WTC11 (cell line): Measurements from ENCODE around the gene ILKAP. TPM values are rescaled to one million over a fixed set of nuclear protein-coding genes. Genes with fewer than 3 reads are reported as not detected.

Experiments
- ATAC-seq: fragments of 200-7000 bp; cut with Tn5 transposase; 2 replicates; pipeline ENCODE4 v1.10.0; 2021; ENCODE audit warnings: mild to moderate bottlenecking, moderate library complexity
- CTCF ChIA-PET: fragments of 300-600 bp; sonication (Branson Sonifier 250); formaldehyde crosslinking; loops from one replicate; lab custom pipeline; 2021; ENCODE audit warnings: antibody characterized with exemption; lab: Charles Lee
- POLR2A ChIA-PET: fragments of 350-600 bp; sonication (Branson Sonifier 250); formaldehyde crosslinking; loops from one replicate; lab custom pipeline; 2021; ENCODE audit warnings: antibody characterized with exemption; lab: Charles Lee
- DNase-seq: peaks from one replicate; pipeline ENCODE4 v3.0.0; 2021; ENCODE audit warnings: low spot score
- H3K27ac Mint-ChIP-seq: 2 replicates; pipeline ENCODE4 v1.8.0; 2021; ENCODE audit warnings: mixed read lengths
- H3K27me3 Mint-ChIP-seq: 2 replicates; pipeline ENCODE4 v1.8.0; 2021; ENCODE audit warnings: low read depth, mild to moderate bottlenecking, moderate library complexity, mixed read lengths
- H3K36me3 Mint-ChIP-seq: 2 replicates; pipeline ENCODE4 v1.8.0; 2021; ENCODE audit warnings: mixed read lengths
- H3K4me1 Mint-ChIP-seq: 2 replicates; pipeline ENCODE4 v1.8.0; 2022; ENCODE audit warnings: mixed read lengths
- H3K4me3 Mint-ChIP-seq: 2 replicates; pipeline ENCODE4 v1.8.0; 2021; ENCODE audit warnings: mild to moderate bottlenecking, moderate library complexity, mixed read lengths
- H3K9me3 Mint-ChIP-seq: 2 replicates; pipeline ENCODE4 v1.8.0; 2021; ENCODE audit warnings: mixed read lengths
- ATF6 ChIP-seq: sonication (generic); formaldehyde crosslinking; IDR thresholded peaks from 2 replicates; pipeline ENCODE4 v1.8.1; 2023; ENCODE audit warnings: mild to moderate bottlenecking, missing genetic modification reagents
- CDX4 ChIP-seq: fragments of 250-450 bp; sonication (Bioruptor Pico); IDR thresholded peaks from 2 replicates; pipeline ENCODE4 v1.9.0; 2021; ENCODE audit warnings: moderate library complexity, mild to moderate bottlenecking, inconsistent platforms, borderline replicate concordance
- ETV6 ChIP-seq: sonication (generic); formaldehyde crosslinking; IDR thresholded peaks from 2 replicates; pipeline ENCODE4 v1.8.1; 2022; ENCODE audit warnings: mild to moderate bottlenecking, missing genetic modification reagents
- FOXP1 ChIP-seq: sonication (generic); formaldehyde crosslinking; IDR thresholded peaks from 2 replicates; pipeline ENCODE4 v1.8.0; 2022; ENCODE audit warnings: missing genetic modification reagents, mild to moderate bottlenecking, moderate library complexity, borderline replicate concordance
- GTF2I ChIP-seq: fragments of 250-450 bp; sonication (Bioruptor Pico); conservative IDR thresholded peaks from 2 replicates; pipeline ENCODE4 v1.4.0; 2021; ENCODE audit warnings: mild to moderate bottlenecking
- HMGXB4 ChIP-seq: sonication (generic); formaldehyde crosslinking; IDR thresholded peaks from 2 replicates; pipeline ENCODE4 v1.8.1; 2023; ENCODE audit warnings: mild to moderate bottlenecking, moderate library complexity, missing genetic modification reagents
- JUN ChIP-seq: sonication (generic); formaldehyde crosslinking; IDR thresholded peaks from 2 replicates; pipeline ENCODE4 v1.8.0; 2023; ENCODE audit warnings: mild to moderate bottlenecking, missing genetic modification reagents
- RELA ChIP-seq: sonication (generic); formaldehyde crosslinking; IDR thresholded peaks from 2 replicates; pipeline ENCODE4 v1.8.1; 2022; ENCODE audit warnings: missing genetic modification reagents, mild to moderate bottlenecking, borderline replicate concordance
- SMAD3 ChIP-seq: sonication (generic); formaldehyde crosslinking; IDR thresholded peaks from 2 replicates; pipeline ENCODE4 v1.8.0; 2022; ENCODE audit warnings: missing genetic modification reagents, mild to moderate bottlenecking, borderline replicate concordance
- TEAD1 ChIP-seq: sonication (generic); formaldehyde crosslinking; IDR thresholded peaks from 2 replicates; pipeline ENCODE4 v1.8.0; 2022; ENCODE audit warnings: mild to moderate bottlenecking, missing genetic modification reagents
- ZNF138 ChIP-seq: sonication (generic); formaldehyde crosslinking; conservative IDR thresholded peaks from 2 replicates; pipeline ENCODE4 v1.8.1; 2022; ENCODE audit warnings: mild to moderate bottlenecking, moderate library complexity, missing genetic modification reagents
- ZNF232 ChIP-seq: sonication (generic); formaldehyde crosslinking; IDR thresholded peaks from 2 replicates; pipeline ENCODE4 v1.8.0; 2022; ENCODE audit warnings: mild to moderate bottlenecking, missing genetic modification reagents
- total RNA-seq: library from RNA; stranded (reverse); gene quantifications from 3 replicates; pipeline ENCODE4 v1.2.3, GENCODE V29; 2021
- TF ChIP-seq, protein P1 (sequence below): sonication (generic); formaldehyde crosslinking; IDR thresholded peaks from 2 replicates; pipeline ENCODE4 v1.8.0; 2023; ENCODE audit warnings: mild to moderate bottlenecking, missing genetic modification reagents
- TF ChIP-seq, protein P2 (sequence below): sonication (generic); formaldehyde crosslinking; IDR thresholded peaks from 2 replicates; pipeline ENCODE4 v1.8.0; 2022; ENCODE audit warnings: mild to moderate bottlenecking, missing genetic modification reagents
- TF ChIP-seq, protein P3 (sequence below): fragments of 200-600 bp; IDR thresholded peaks from 2 replicates; pipeline ENCODE4 v1.8.0; 2022; ENCODE audit warnings: antibody characterized with exemption

ILKAP gene
- total RNA-seq, 1 experiment from 2014 or later = 32.7 TPM

DNA sequence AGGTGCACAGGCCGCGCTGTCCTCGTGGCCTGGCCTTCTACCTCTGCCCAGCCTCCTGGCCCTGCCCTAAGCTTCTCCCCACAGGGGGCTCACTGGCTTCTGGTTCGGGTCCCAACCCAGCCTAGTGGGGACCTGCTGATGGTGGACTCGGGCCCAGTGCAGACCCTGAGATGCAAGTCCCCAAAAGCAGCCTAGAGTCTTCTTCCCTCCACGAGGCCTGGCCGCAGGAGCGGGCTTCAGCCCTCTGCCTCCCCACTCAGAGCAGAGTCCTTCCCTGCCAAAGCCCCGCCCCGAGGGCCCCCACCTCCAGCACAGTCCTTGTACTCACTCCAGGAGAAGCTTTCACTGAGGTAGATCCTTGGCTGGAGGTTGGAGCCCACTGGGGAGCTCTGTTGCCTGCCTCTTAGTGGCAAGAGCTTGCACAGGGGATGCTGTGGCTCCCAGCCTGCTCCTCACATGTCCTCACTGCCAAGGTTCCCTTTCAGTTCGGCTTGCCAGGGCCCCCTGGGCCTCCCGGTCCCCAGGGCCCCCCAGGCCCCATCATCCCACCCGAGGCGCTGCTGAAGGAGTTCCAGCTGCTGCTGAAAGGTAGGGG, 41.1 kb downstream of the ILKAP start:
- DNase-seq = no peak
- H3K27me3 Mint-ChIP-seq = peaks cover 57% of the 10 kb centered on the region
- H3K4me1 Mint-ChIP-seq = peaks cover 8% of the 10 kb centered on the region
- ATAC-seq = no peak
- H3K4me3 Mint-ChIP-seq = no peak overlapping the region
- no peak overlapping the region for H3K27ac Mint-ChIP-seq
- ChIA-PET CTCF (interaction anchor here (0.9 to 3.0 kb wide), 4 partner anchors 9 to 101 kb away, joined by 4 to 19 read pairs (median 7); no protein-coding TSS in a partner anchor), POLR2A (no interaction called here)
- TF ChIP-seq GTF2I (CRISPR knock-in tag) = no peak
- TF ChIP-seq, protein P1, sequence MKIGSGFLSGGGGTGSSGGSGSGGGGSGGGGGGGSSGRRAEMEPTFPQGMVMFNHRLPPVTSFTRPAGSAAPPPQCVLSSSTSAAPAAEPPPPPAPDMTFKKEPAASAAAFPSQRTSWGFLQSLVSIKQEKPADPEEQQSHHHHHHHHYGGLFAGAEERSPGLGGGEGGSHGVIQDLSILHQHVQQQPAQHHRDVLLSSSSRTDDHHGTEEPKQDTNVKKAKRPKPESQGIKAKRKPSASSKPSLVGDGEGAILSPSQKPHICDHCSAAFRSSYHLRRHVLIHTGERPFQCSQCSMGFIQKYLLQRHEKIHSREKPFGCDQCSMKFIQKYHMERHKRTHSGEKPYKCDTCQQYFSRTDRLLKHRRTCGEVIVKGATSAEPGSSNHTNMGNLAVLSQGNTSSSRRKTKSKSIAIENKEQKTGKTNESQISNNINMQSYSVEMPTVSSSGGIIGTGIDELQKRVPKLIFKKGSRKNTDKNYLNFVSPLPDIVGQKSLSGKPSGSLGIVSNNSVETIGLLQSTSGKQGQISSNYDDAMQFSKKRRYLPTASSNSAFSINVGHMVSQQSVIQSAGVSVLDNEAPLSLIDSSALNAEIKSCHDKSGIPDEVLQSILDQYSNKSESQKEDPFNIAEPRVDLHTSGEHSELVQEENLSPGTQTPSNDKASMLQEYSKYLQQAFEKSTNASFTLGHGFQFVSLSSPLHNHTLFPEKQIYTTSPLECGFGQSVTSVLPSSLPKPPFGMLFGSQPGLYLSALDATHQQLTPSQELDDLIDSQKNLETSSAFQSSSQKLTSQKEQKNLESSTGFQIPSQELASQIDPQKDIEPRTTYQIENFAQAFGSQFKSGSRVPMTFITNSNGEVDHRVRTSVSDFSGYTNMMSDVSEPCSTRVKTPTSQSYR (CRISPR knock-in tag) = no peak
- TF ChIP-seq ZNF232 (CRISPR knock-in tag) = no peak
- TF ChIP-seq, protein P2, sequence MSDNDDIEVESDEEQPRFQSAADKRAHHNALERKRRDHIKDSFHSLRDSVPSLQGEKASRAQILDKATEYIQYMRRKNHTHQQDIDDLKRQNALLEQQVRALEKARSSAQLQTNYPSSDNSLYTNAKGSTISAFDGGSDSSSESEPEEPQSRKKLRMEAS (CRISPR knock-in tag) = no peak
- TF ChIP-seq RELA (CRISPR knock-in tag) = no peak
- TF ChIP-seq SMAD3 (CRISPR knock-in tag) = no peak
- no peak for TF ChIP-seq ZNF138 (CRISPR knock-in tag)
- no peak for TF ChIP-seq FOXP1 (CRISPR knock-in tag)
- no peak for TF ChIP-seq HMGXB4 (CRISPR knock-in tag)
- TF ChIP-seq ATF6 (CRISPR knock-in tag) = no peak
- no peak for TF ChIP-seq TEAD1 (CRISPR knock-in tag)
- TF ChIP-seq, protein P3, sequence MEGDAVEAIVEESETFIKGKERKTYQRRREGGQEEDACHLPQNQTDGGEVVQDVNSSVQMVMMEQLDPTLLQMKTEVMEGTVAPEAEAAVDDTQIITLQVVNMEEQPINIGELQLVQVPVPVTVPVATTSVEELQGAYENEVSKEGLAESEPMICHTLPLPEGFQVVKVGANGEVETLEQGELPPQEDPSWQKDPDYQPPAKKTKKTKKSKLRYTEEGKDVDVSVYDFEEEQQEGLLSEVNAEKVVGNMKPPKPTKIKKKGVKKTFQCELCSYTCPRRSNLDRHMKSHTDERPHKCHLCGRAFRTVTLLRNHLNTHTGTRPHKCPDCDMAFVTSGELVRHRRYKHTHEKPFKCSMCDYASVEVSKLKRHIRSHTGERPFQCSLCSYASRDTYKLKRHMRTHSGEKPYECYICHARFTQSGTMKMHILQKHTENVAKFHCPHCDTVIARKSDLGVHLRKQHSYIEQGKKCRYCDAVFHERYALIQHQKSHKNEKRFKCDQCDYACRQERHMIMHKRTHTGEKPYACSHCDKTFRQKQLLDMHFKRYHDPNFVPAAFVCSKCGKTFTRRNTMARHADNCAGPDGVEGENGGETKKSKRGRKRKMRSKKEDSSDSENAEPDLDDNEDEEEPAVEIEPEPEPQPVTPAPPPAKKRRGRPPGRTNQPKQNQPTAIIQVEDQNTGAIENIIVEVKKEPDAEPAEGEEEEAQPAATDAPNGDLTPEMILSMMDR = no peak
- TF ChIP-seq JUN (CRISPR knock-in tag) = no peak
- H3K36me3 Mint-ChIP-seq = no peaks in the 10 kb centered on the region
- H3K9me3 Mint-ChIP-seq = no peaks in the 10 kb centered on the region

DNA sequence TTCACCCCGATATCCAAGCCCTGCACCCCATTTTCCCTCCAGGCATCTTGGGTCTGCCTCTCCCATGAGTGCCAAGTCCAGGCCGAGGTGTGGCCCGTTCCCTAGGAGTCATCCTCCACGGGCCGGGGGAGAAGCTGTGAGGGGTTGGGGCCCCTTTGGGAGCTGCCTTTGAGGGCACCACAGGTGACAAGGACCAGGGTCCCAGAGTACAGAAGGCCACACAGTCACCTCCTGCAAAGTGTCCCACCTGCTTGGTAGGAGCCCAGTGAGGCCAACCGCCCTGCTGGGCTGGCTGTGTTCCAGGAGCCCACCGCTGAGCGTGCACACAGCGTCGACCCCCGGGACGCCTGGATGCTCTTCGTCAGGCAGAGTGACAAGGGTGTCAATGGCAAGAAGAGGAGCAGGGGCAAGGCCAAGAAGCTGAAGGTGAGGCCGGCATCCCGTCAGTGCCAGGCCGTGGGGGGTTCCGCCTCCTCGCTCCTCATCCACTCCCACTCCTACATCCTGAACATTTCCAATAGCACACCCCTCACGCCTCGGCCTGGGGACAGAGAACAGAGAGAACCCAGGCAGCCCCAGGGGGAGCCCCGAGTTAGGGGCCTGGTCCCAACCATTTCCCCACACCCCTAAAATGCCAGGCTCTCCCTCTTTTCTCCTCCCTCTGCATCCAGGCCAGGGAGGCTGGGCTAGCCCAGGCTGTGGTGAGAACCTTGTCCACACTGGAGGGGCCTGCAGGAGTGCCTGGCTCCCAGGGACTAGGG, 42.0 kb downstream of the ILKAP start:
- peaks cover 61% of the 10 kb centered on the region for H3K27me3 Mint-ChIP-seq
- no peak overlapping the region for H3K4me3 Mint-ChIP-seq
- CTCF ChIA-PET = interaction anchor here (0.8 to 1.7 kb wide), 4 partner anchors 14 to 98 kb away, joined by 4 to 7 read pairs (median 4); no protein-coding TSS in a partner anchor

More for the DNA sequence above, 42.0 kb downstream of the ILKAP start:
- Mint-ChIP-seq H3K9me3 (no peaks in the 10 kb centered on the region), H3K36me3 (no peaks in the 10 kb centered on the region), H3K27ac (no peak overlapping the region), H3K4me1 (peaks cover 8% of the 10 kb centered on the region)
- no peak for DNase-seq
- ATAC-seq = no peak
- TF ChIP-seq ETV6 (CRISPR knock-in tag) = no peak
- TF ChIP-seq HMGXB4 (CRISPR knock-in tag) = no peak
- no peak for TF ChIP-seq CDX4
- POLR2A ChIA-PET = interaction anchor here (0.6 kb wide), 1 partner anchor 569 kb away, joined by 5 read pairs; no protein-coding TSS in a partner anchor
